Measurements from ENCODE around the gene TNXB.
"Not testable (repeated sequence)": the region's sequence is repeated elsewhere in the genome, so short reads cannot be mapped to it uniquely, and the experiment has no call there.

DNA sequence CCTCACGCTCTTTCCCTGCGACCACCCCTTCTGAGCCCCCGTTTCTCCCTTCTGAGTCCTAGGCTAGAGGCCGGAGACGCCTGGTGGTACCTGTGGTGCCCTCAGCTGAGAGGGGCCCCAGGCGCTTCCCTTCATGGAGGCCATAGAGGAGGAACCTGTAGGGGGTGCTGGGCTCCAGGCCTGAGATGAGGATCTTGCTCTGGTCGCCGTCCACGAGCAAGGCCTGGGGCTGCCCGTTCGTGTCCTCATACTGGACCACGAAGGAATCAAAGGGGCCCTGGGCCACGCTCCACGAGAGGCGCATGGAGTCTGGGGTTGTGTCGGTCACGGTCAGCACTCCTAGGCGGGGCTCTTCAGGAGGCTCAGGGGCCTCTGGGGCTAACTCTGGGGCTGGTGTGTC lies 64.2 kb downstream of the TNXB start:
- TF ChIP-seq CTCF, POLR2A (IDR thresholded peaks at IDR 0.05): not testable (repeated sequence)
